Astrocyte (in vitro differentiated cells and primary cell): Measurements from ENCODE around the gene TNP2.

ENCODE experiments used
- EZH2 ChIP-seq: IDR thresholded peaks from 2 replicates; pipeline ENCODE4 v1.6.1; 2012; ENCODE audit warnings: mild to moderate bottlenecking, low read length, inconsistent platforms; ENCODE audit not compliant: insufficient read depth
- TF ChIP-seq, protein P1 (sequence below): IDR thresholded peaks from 2 replicates; pipeline ENCODE4 v1.5.1; 2011; ENCODE audit warnings: low read depth, mild to moderate bottlenecking, inconsistent platforms, low read length, moderate library complexity; ENCODE audit not compliant: insufficient read depth

- TF ChIP-seq EZH2, result no peak
- TF ChIP-seq, protein P1, sequence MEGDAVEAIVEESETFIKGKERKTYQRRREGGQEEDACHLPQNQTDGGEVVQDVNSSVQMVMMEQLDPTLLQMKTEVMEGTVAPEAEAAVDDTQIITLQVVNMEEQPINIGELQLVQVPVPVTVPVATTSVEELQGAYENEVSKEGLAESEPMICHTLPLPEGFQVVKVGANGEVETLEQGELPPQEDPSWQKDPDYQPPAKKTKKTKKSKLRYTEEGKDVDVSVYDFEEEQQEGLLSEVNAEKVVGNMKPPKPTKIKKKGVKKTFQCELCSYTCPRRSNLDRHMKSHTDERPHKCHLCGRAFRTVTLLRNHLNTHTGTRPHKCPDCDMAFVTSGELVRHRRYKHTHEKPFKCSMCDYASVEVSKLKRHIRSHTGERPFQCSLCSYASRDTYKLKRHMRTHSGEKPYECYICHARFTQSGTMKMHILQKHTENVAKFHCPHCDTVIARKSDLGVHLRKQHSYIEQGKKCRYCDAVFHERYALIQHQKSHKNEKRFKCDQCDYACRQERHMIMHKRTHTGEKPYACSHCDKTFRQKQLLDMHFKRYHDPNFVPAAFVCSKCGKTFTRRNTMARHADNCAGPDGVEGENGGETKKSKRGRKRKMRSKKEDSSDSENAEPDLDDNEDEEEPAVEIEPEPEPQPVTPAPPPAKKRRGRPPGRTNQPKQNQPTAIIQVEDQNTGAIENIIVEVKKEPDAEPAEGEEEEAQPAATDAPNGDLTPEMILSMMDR, result no peak
Measured at GRCh38 chr16:11265124-11265523, 4.0 kb downstream of the TNP2 start.
